CD4-positive, alpha-beta T cell treated with Interleukin-17A for 1 hour (primary cell): Measurements from ENCODE around the gene ANKFN1.
"Not testable (repeated sequence)": the region's sequence is repeated elsewhere in the genome, so short reads cannot be mapped to it uniquely, and the experiment has no call there.

ENCODE experiments used
- DNase-seq: peaks from one replicate; pipeline ENCODE4 v3.0.0-alpha.2; 2020

Gene ANKFN1

GRCh38 chr17:56358651-56359050, 205.4 kb downstream of the ANKFN1 start:
- DNase-seq, result no peak

DNA sequence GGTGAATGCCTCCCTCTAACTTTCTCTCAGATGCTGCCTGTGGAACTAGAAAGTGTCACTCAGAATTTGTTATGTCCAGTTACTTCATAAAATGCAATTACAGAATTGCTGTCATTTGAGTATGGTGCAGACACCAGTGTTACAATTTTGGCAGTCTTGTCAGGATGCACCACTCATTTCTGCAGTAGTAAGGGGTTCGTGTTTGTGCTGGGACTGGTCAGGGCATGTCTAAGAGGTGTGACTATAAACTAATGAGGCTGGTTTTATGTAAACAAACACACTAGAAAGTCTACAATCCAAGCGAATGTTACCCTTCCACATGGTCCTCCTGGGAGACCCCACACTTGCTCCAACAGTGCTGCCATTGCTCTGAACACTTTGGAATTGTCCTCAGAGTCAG, 206.2 kb downstream of the ANKFN1 start:
- DNase-seq, result no peak

DNA sequence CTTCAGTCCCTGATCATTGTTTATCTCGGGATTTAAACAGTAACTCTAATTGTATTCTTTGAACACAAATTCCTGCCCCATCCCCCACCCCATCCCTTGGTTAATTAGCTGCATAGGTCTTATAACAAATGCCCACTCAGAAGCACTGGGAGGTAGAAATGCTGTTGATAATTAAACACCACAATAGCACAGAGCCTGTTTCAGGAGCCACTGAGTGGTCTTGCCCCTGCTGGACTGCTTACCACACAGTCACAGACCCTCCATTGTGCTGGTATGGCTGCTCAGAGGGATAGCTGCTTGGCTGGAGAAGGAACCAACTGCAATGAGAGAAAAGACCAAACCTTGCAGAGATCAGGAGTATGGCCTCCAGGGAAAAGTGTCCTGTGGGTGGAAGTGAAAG, 214.1 kb downstream of the ANKFN1 start:
- DNase-seq, result no peak

DNA sequence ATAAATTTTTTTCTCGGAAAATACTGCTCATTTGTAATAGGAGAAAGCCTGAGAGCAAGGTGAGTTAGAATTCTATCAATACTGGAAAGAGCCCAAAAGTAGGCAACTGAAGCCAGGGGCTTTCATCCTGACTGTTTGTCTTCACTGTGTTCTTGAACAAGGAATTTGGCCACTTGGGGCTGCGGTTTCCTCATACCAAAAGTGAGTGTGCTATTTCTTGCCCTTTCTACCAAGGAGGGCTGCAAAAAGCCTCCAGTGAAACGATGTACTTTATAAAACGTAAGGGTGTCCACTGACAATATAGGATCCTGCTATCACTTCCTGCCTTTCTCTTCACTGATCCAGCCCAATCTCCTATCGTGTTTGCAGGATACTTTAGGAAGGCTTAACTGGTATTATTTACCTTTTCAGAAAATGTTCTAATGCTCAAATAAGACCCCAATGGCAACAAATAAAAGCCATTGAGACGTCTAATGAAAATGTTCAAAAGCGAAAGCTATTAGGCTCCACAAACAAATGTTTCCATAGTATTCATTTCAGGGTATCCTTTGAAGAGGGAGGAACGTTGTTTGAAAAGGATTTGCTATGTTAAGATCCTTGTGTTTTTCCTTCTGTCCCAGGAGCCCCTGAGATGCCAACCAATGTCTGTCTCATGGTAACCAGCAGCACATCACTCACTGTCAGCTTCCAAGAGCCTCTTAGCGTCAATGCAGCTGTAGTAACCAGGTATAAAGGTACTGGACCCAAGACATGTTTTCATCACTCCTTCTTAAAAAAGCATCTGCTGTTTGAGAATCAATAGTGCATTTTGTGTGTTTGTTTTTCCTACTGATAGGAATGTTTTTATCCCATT, 220.9 kb downstream of the ANKFN1 start:
- no peak for DNase-seq

GRCh38 chr17:56389356-56389755, 236.1 kb downstream of the ANKFN1 start:
- DNase-seq, result no peak

- no peak for DNase-seq
Observed at GRCh38 chr17:56392321-56392720, 239.0 kb downstream of the ANKFN1 start.

GRCh38 chr17:56393156-56393555, 239.9 kb downstream of the ANKFN1 start:
- DNase-seq, result no peak

DNA sequence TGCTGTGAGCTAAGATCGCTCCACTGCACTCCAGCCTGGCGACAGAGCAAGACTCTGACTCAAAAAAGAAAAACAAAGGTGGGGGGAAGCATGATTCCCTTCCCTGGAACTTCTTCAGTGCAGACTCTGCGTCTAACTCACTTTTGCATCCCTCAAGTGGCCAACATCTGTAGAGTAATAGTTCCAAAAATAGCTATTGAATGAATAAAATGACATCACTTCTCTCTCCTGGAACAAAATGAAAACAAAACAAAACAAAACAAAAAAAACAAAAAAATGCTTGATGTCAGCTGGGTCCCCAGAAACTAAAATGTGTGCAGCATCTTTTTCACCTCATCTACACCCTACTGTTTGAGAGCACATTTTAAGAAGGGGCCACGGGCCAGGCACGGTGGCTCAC, 242.5 kb downstream of the ANKFN1 start:
- DNase-seq, result no peak

GRCh38 chr17:56407086-56407485, 253.8 kb downstream of the ANKFN1 start:
- DNase-seq, result no peak

- DNase-seq, result not testable (repeated sequence)
Observed at GRCh38 chr17:56412356-56412755, 259.1 kb downstream of the ANKFN1 start.

DNA sequence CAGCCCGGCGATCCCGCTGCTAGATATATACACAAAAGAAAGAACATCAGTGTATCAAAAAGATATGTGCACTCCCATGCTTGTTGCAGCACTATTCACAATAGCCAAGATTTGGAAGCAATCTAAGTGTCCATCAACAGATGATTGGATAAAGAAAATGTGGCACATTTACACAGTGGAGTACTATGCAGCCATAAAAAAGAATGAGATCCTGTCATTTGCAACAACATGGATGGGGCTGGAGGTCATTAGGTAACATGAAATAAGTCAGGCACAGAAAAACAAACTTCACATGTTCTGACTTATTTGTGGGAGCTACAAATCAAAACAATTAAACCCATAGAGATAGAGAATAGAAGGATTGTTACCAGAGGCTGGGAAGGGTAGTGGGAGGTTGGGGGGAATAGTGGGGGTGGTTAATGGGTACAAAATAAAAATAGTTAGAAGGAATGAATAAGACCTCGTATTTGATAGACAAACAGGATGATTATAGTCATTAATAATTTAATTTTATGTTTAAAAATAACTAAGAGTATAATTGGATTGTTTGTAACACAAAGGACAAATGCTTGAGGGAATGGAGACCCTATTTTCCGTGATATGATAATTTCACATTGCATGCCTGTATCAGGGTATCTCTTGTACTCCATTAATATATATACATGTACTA, 263.5 kb downstream of the ANKFN1 start:
- DNase-seq, result no peak

DNA sequence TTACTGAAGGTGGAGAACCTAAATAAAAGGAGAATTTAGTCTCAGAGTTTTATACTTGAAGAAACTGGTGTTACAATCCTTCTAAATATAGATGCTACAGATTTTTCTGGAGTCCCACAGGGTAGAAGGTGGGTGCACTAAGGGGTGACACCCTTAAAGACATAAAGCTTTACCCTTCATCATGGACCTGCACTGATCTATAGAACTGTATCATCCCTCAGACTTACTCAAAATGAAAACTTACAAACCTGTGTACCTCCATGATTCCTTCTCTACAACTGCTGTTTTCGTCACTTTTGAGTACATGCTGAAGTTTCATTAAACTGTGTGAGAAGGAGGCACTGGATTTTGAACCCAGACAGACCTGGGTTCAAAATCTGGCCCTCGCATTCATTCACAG, 270.7 kb downstream of the ANKFN1 start:
- DNase-seq, result no peak

GRCh38 chr17:56424543-56425044, 271.3 kb downstream of the ANKFN1 start:
- no peak for DNase-seq

- no peak for DNase-seq
Observed at GRCh38 chr17:56425483-56425882, 272.2 kb downstream of the ANKFN1 start.

GRCh38 chr17:56426901-56427300, 273.6 kb downstream of the ANKFN1 start:
- DNase-seq, result no peak

GRCh38 chr17:56431736-56432135, 278.5 kb downstream of the ANKFN1 start:
- DNase-seq, result no peak

DNA sequence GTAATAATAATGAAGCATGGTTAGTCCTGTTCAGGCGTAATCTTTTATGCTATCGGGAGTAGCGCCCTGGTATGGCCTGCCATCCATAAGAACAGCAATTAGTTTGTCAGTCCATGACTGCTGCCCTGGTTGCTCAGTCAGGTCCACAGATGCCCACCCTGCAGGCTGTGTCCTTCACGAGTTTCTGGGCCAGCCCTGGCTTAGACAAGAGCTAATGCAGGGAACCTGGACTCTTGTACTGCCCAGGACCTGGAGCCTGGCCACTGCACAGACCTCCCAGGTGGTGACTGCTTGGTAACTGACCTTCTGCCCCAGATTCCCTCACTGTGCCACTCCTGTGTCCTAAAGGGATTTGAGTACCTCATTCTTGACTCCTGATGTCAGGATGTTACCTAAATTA, 279.2 kb downstream of the ANKFN1 start:
- no peak for DNase-seq

- DNase-seq, result no peak
Observed at GRCh38 chr17:56434610-56435009, 281.3 kb downstream of the ANKFN1 start.

GRCh38 chr17:56436142-56436541, 282.9 kb downstream of the ANKFN1 start:
- no peak for DNase-seq

- no peak for DNase-seq
Observed at GRCh38 chr17:56440419-56440818, 287.1 kb downstream of the ANKFN1 start.

DNA sequence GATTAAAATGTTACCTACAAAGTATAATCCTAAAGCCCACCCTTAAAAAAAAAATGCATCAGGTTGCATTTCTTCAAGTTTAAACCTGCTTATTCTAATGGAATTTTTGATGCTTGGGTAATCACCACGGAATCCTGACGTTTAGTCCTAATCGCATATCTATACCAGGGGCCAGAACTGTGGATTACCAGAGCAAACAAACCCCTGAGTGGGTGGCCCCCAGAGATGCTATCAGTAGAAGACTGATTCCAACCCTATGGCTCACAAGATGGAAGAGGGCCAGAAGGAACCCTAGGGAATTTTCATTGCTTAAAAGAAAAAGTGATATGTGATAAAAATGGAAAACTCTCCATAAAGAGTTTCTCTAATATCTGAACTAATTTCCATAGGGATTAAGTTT, 288.0 kb downstream of the ANKFN1 start:
- no peak for DNase-seq

- no peak for DNase-seq
Observed at GRCh38 chr17:56445692-56446411, 292.6 kb downstream of the ANKFN1 start.

GRCh38 chr17:56447171-56447570, 293.9 kb downstream of the ANKFN1 start:
- DNase-seq, result no peak

DNA sequence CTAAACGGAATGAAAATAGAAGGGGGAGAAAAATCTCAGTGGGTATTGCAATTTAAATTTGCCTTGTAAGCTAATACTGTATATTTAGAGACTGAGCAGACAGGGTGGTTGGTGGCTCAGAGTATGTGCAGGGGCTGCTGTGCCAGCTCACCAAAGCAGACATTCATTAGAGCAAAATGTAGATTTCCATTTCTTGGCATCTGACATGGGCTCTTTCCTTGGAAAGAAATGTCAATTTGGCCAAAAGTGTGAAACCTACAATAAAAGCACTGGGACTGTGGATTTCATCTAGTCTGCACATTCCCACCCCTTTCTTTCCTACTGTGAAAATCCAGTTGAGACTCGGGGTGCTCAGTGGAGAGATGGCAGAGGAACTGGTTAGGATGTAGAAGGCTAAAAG, 295.1 kb downstream of the ANKFN1 start:
- no peak for DNase-seq
